ENCODE measurements around the gene RPL31. TPM values are rescaled to one million over a fixed set of nuclear protein-coding genes. Genes with fewer than 3 reads are reported as not detected.

RPL31 gene
- total RNA-seq, 2 donors from 2014 or later: 511 to 520 TPM

DNA sequence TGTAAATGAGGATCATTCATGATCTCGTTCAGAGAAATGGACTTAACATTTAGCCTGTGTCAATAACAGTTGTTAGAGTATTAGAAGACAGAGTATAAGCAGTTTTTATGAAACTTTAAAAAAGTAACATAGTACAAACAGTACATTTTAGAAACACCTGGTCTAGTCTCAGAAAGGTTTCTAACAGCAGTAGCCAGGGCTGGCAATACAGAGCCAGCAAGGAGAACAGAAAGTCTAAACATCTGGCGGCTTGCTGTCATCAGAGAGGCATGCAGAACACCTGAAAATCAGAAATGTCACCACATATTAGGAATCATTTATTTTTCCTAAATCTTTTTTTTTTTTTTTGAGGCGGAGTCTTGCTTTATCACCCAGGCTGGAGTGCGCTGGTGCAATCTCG lies 50.1 kb downstream of the RPL31 start:
- Histone ChIP-seq H3K36me3 (peaks cover 15% of the 10 kb centered on the region), H3K9me3 (no peaks in the 10 kb centered on the region), H3K4me3 (no peak overlapping the region), H3K4me1 (ENCODE audit: control insufficient read depth in 1 of 2, low read depth in 2 of 2) (no peaks in the 10 kb centered on the region), H3K27ac (no peak overlapping the region), H3K27me3 (replicated peaks; ENCODE audit: insufficient read depth) (no peaks in the 10 kb centered on the region)
- ATAC-seq (ENCODE audit: insufficient number of reproducible peaks, low FRiP score, low read depth) (no peak), DNase-seq (ENCODE audit: low spot score) (no peak)
- TF ChIP-seq, protein P1, sequence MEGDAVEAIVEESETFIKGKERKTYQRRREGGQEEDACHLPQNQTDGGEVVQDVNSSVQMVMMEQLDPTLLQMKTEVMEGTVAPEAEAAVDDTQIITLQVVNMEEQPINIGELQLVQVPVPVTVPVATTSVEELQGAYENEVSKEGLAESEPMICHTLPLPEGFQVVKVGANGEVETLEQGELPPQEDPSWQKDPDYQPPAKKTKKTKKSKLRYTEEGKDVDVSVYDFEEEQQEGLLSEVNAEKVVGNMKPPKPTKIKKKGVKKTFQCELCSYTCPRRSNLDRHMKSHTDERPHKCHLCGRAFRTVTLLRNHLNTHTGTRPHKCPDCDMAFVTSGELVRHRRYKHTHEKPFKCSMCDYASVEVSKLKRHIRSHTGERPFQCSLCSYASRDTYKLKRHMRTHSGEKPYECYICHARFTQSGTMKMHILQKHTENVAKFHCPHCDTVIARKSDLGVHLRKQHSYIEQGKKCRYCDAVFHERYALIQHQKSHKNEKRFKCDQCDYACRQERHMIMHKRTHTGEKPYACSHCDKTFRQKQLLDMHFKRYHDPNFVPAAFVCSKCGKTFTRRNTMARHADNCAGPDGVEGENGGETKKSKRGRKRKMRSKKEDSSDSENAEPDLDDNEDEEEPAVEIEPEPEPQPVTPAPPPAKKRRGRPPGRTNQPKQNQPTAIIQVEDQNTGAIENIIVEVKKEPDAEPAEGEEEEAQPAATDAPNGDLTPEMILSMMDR (IDR thresholded peaks at IDR 0.05): no peak

DNA sequence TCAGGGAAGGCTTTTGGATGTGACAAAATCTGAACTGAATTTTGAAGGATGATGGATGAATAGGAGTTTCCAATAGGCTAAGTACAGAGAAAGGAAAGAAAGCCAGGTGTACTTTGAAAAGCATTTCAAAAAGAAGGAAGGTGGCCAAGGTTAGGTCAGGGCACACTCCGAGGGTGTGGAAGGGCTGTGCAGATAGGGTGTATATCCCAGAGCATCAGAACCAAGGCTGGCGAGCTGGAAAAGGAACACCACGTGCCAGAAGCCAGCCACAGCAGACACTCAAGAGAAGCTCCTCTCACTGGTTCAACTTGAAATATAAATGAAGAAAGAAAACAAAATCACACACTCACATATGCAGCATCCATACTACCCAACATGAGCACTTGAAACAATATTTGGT lies 51.0 kb downstream of the RPL31 start:
- TF ChIP-seq, protein P1 (IDR thresholded peaks at IDR 0.05): no peak
- no peaks in the 10 kb centered on the region for H3K4me1 ChIP-seq (ENCODE audit: control insufficient read depth in 1 of 2, low read depth in 2 of 2)
- ATAC-seq (ENCODE audit: insufficient number of reproducible peaks, low FRiP score, low read depth) (no peak), DNase-seq (ENCODE audit: low spot score) (no peak)
- peaks cover 15% of the 10 kb centered on the region for H3K36me3 ChIP-seq
- no peak overlapping the region for H3K4me3 ChIP-seq
- H3K9me3 ChIP-seq: no peaks in the 10 kb centered on the region
- no peaks in the 10 kb centered on the region for H3K27me3 ChIP-seq (replicated peaks; ENCODE audit: insufficient read depth)
- no peak overlapping the region for H3K27ac ChIP-seq

Other genes with a start within 250 kb of the RPL31 start
- gene NPAS2, start 182.2 kb upstream of the RPL31 start, total RNA-seq: 10 to 100 TPM; 29.2 to 50.8 TPM
- gene TBC1D8, start 149.1 kb downstream of the RPL31 start, total RNA-seq: 10 to 100 TPM; 47.4 to 62.0 TPM